CD4-positive, alpha-beta T cell (primary cell): ENCODE measurements around the gene STARD13. TPM values are rescaled to one million over a fixed set of nuclear protein-coding genes. Genes with fewer than 3 reads are reported as not detected.

Source experiments
- ATAC-seq: fragments of 200-7000 bp; cut with Tn5 transposase; one replicate; pipeline ENCODE4 v1.10.0; 2022; ENCODE audit warnings: mild to moderate bottlenecking; ENCODE audit not compliant: poor library complexity
- CTCF ChIA-PET: fragments of 350-600 bp; sonication (Branson Sonifier 250); formaldehyde crosslinking; loops from one replicate; lab custom pipeline; 2021; ENCODE audit warnings: antibody characterized with exemption, inconsistent platforms; lab: Charles Lee
- POLR2A ChIA-PET: fragments of 350-600 bp; sonication (Branson Sonifier 250); formaldehyde crosslinking; loops from one replicate; lab custom pipeline; 2021; ENCODE audit warnings: antibody characterized with exemption, inconsistent platforms; lab: Charles Lee
- DNase-seq, 14 experiments: peaks; one replicate each; pipeline ENCODE4 v3.0.0-alpha.2; 2013 to 2020; ENCODE audit warnings: mixed read lengths in 2 of 14
- H3K27ac ChIP-seq, 2 donors: one replicate each; pipeline versions ENCODE4 v1.5.1 to v1.7.0; 2013; ENCODE audit warnings: low read length in 2 of 2, low read depth in 1 of 2, mild to moderate bottlenecking in 1 of 2
- H3K27me3 ChIP-seq, 2 experiments: 1 replicate in 1 of 2; 2 replicates in 1 of 2; pipeline versions ENCODE4 v1.6.1 to v1.7.0; 2013; ENCODE audit warnings: low read length in 2 of 2, control low read depth in 1 of 2, mild to moderate bottlenecking in 1 of 2, moderate library complexity in 1 of 2; ENCODE audit not compliant: insufficient read depth in 2 of 2, control insufficient read depth in 1 of 2
- H3K36me3 ChIP-seq: one replicate; pipeline ENCODE4 v1.6.1; 2013; ENCODE audit warnings: low read length, control low read depth; ENCODE audit not compliant: insufficient read depth
- H3K4me1 ChIP-seq: one replicate; pipeline ENCODE4 v1.6.1; 2013; ENCODE audit warnings: low read length, control low read depth; ENCODE audit not compliant: insufficient read depth
- H3K4me3 ChIP-seq: one replicate; pipeline ENCODE4 v1.5.1; 2013; ENCODE audit warnings: mild to moderate bottlenecking, low read length, moderate library complexity
- H3K9me3 ChIP-seq, 2 experiments: 1 replicate in 1 of 2; 2 replicates in 1 of 2; pipeline versions ENCODE4 v1.6.1 to v1.7.0; 2013; ENCODE audit warnings: low read length in 2 of 2, mild to moderate bottlenecking in 2 of 2, control low read depth in 1 of 2, moderate library complexity in 1 of 2; ENCODE audit not compliant: control insufficient read depth in 1 of 2, insufficient read depth in 1 of 2
- H3K27ac Mint-ChIP-seq: one replicate; pipeline ENCODE4 v1.8.0; 2020; ENCODE audit warnings: mixed read lengths
- H3K27me3 Mint-ChIP-seq: one replicate; pipeline ENCODE4 v1.8.0; 2021; ENCODE audit warnings: mixed read lengths
- H3K36me3 Mint-ChIP-seq: one replicate; pipeline ENCODE4 v1.8.0; 2021; ENCODE audit warnings: low read depth, mixed read lengths
- H3K4me1 Mint-ChIP-seq: one replicate; pipeline ENCODE4 v1.8.0; 2021; ENCODE audit warnings: low read depth, mixed read lengths
- H3K4me3 Mint-ChIP-seq: one replicate; pipeline ENCODE4 v1.8.0; 2020; ENCODE audit warnings: mild to moderate bottlenecking, mixed read lengths
- H3K9me3 Mint-ChIP-seq: one replicate; pipeline ENCODE4 v1.8.0; 2020; ENCODE audit warnings: mixed read lengths
- CTCF ChIP-seq: fragments of 200-600 bp; IDR thresholded peaks from one replicate; pipeline ENCODE4 v1.8.0; 2022; ENCODE audit warnings: antibody characterized with exemption, mild to moderate bottlenecking
- intact Hi-C, 2 experiments: fragments of 100-400 bp; cut with DNase I in 1 of 2; cut with micrococcal nuclease in 1 of 2; formaldehyde crosslinking; loops; one replicate each; pipeline versions ENCODE4 v1.15.1 to v1.9.0; 2023 to 2025; cut with DNase I, micrococcal nuclease
- total RNA-seq, 174 experiments: library from RNA in 2 of 174; stranded (reverse) in 2 of 174; gene quantifications; one replicate each; pipeline ENCODE4 v1.2.3 and lab custom pipeline; 2021 to 2026

Gene STARD13
- total RNA-seq, 2 experiments from 2014 or later: not detected

DNA sequence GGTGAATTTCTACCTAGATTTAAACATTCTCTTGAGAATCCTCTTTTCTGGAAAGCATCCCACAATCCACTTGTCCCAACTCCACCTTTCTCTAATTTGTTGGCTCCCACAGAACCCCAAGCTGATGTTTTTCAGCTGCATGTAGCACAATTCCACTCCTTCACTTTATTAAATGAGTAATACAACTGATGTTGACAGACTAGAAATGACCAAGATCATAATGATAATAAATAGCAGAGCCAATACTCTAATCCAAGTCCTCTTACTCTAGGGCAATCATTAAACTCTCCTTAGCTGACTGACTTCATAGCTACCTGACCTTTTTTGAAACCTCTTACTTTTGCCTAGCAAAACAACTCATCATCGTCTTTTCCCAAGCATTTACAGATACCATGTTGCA is 27.9 kb upstream of the STARD13 start:
- DNase-seq: no peak
- ChIA-PET CTCF (no interaction called here), POLR2A (no interaction called here)
- Mint-ChIP-seq H3K27me3 (peaks cover 26% of the 10 kb centered on the region), H3K27ac (no peak overlapping the region), H3K4me1 (no peaks in the 10 kb centered on the region), H3K4me3 (no peak overlapping the region), H3K36me3 (no peaks in the 10 kb centered on the region), H3K9me3 (no peaks in the 10 kb centered on the region)
- intact Hi-C loops: no loop called here
- H3K4me1 ChIP-seq: no peaks in the 10 kb centered on the region
- H3K9me3 ChIP-seq: no peaks in the 10 kb centered on the region
- H3K4me3 ChIP-seq: no peak overlapping the region
- no peak overlapping the region for H3K27ac ChIP-seq
- TF ChIP-seq CTCF: no peak
- H3K36me3 ChIP-seq: no peaks in the 10 kb centered on the region
- ATAC-seq: no peak
- H3K27me3 ChIP-seq: peaks cover 2 to 4% of the 10 kb centered on the region in 2 experiments

DNA sequence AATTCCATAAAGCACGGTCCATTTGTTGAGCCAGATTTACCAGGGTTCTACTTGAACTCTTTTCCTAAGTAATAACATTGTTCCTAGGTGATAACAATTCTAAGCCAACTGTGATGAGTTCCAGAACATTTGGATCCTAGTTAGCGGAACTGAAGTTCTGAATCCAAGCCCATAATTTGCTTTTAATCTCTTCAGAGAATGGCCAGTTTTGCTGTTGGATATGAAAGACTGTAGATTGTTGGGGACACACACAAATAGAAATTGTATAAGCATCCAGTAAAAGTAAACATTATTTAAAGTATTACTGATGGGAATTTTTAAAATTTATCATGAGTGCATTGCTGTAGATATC is 27.3 kb upstream of the STARD13 start:
- H3K36me3 ChIP-seq: no peaks in the 10 kb centered on the region
- ChIA-PET CTCF (no interaction called here), POLR2A (no interaction called here)
- peaks cover 2% of the 10 kb centered on the region for H3K9me3 Mint-ChIP-seq
- H3K4me3 ChIP-seq: no peak overlapping the region
- H3K27me3 ChIP-seq: peaks cover 2 to 4% of the 10 kb centered on the region in 2 experiments
- no peaks in the 10 kb centered on the region for H3K4me1 Mint-ChIP-seq
- TF ChIP-seq CTCF: no peak
- H3K27ac ChIP-seq: no peak overlapping the region
- DNase-seq: no peak
- no peaks in the 10 kb centered on the region for H3K9me3 ChIP-seq
- H3K27ac Mint-ChIP-seq: no peak overlapping the region
- no peaks in the 10 kb centered on the region for H3K4me1 ChIP-seq
- intact Hi-C loops: no loop called here
- no peak overlapping the region for H3K4me3 Mint-ChIP-seq
- H3K27me3 Mint-ChIP-seq: peaks cover 26% of the 10 kb centered on the region
- ATAC-seq: no peak
- no peaks in the 10 kb centered on the region for H3K36me3 Mint-ChIP-seq

DNA sequence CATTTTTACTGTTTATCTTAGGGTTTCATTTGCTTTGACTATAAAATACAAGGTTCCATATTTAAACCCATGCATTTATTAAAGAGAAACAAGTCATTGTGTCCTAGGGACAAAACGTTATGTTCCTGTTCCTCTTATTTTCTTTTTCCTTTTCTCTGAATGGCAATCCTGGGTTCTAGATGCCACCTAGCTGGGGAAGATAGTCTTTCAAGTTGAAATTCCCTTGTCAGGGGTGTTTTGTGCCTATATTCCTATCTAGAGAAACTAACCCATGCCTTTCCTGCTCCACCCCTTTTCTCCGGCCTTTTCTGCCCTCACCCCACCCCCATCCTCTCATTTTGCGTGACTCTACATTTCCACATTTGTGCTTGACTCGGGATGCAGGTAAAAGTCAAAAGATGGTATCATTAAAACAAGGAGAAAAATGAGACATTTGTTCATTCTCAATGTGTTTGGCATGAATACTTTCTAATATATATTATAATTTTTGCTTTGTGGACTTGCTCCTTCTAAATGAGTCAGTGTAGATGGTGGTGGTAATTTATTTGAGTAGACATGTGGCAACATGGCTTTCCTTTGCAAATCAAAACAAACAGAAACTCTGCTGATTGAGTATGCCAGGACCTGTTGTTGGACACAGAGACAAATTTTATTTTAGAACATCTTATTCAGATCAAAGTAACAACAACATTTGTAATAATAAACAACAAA is 26.8 kb upstream of the STARD13 start:
- no peaks in the 10 kb centered on the region for H3K36me3 Mint-ChIP-seq
- peaks cover 2 to 4% of the 10 kb centered on the region in 2 experiments for H3K27me3 ChIP-seq
- H3K36me3 ChIP-seq: no peaks in the 10 kb centered on the region
- no peak overlapping the region for H3K4me3 ChIP-seq
- H3K27ac Mint-ChIP-seq: no peak overlapping the region
- H3K9me3 Mint-ChIP-seq: peaks cover 5% of the 10 kb centered on the region
- H3K4me1 Mint-ChIP-seq: no peaks in the 10 kb centered on the region
- H3K27me3 Mint-ChIP-seq: peaks cover 29% of the 10 kb centered on the region
- H3K9me3 ChIP-seq: no peaks in the 10 kb centered on the region
- no peak for ATAC-seq
- DNase-seq: no peak
- H3K4me1 ChIP-seq: no peaks in the 10 kb centered on the region
- H3K27ac ChIP-seq: no peak overlapping the region
- ChIA-PET CTCF (interaction anchor here (1.2 kb wide), 1 partner anchor 14 kb away, joined by 3 read pairs; no protein-coding TSS in a partner anchor), POLR2A (no interaction called here)
- no peak for TF ChIP-seq CTCF
- intact Hi-C loops: no loop called here
- H3K4me3 Mint-ChIP-seq: no peak overlapping the region
